Lung (tissue), 12 donors: ENCODE results near the gene CEACAM3. TPM values are rescaled to one million over a fixed set of nuclear protein-coding genes. Genes with fewer than 3 reads are reported as not detected.

ENCODE experiments used
- ATAC-seq: fragments of 200-7000 bp; cut with Tn5 transposase; one replicate; pipeline ENCODE4 v1.9.1; 2020; ENCODE audit warnings: moderate number of reproducible peaks; ENCODE audit not compliant: insufficient read depth, low FRiP score
- DNase-seq, 3 donors: peaks; one replicate each; pipeline ENCODE4 v3.0.0-alpha.2; 2013 to 2017
- H3K27ac ChIP-seq, 2 donors: one replicate each; pipeline ENCODE4 v1.5.1; 2013; ENCODE audit warnings: mild to moderate bottlenecking in 2 of 2, moderate library complexity in 2 of 2, control low read depth in 1 of 2, inconsistent platforms in 1 of 2, low read depth in 1 of 2, low read length in 1 of 2
- H3K27me3 ChIP-seq, 3 donors: one replicate each; pipeline ENCODE4 v1.5.1; 2013; ENCODE audit warnings: low read length in 2 of 3; ENCODE audit not compliant: control insufficient read depth in 3 of 3, insufficient read depth in 3 of 3
- H3K36me3 ChIP-seq, 4 donors: one replicate each; pipeline ENCODE4 v1.5.1; 2013; ENCODE audit warnings: low read length in 4 of 4, mild to moderate bottlenecking in 1 of 4, moderate library complexity in 1 of 4; ENCODE audit not compliant: control insufficient read depth in 4 of 4, insufficient read depth in 4 of 4
- H3K4me1 ChIP-seq, 5 donors: one replicate each; pipeline ENCODE4 v1.5.1; 2013; ENCODE audit warnings: low read length in 5 of 5, mild to moderate bottlenecking in 2 of 5, moderate library complexity in 1 of 5; ENCODE audit not compliant: control insufficient read depth in 5 of 5, insufficient read depth in 5 of 5
- H3K4me3 ChIP-seq: one replicate; pipeline ENCODE4 v1.5.1; 2013; ENCODE audit warnings: mild to moderate bottlenecking, control low read depth, moderate library complexity
- H3K9ac ChIP-seq, 2 donors: one replicate each; pipeline ENCODE4 v1.5.1; 2013; ENCODE audit warnings: low read length in 2 of 2, control low read depth in 1 of 2; ENCODE audit not compliant: insufficient read depth in 1 of 2
- H3K9me3 ChIP-seq, 4 donors: one replicate each; pipeline ENCODE4 v1.5.1; 2013; ENCODE audit warnings: low read length in 3 of 4, mild to moderate bottlenecking in 1 of 4, moderate library complexity in 1 of 4; ENCODE audit not compliant: control insufficient read depth in 4 of 4, insufficient read depth in 3 of 4
- WGBS, 2 donors: extraction: QIAGEN DNeasy Blood & Tissue Kit; methylation state at CpG; one replicate each; pipeline ENCODE4 v1.1.7; 2013; 5-methylcytosine and 5-hydroxymethylcytosine counted together
- polyA plus RNA-seq, 2 donors: library from polyadenylated mRNA; stranded (reverse); fragments of 200-250 nt; gene quantifications; one replicate each; pipeline ENCODE4 v1.2.1, GENCODE V29; 2013
- total RNA-seq, 2 donors: library from RNA; depleted of rRNA in 1 of 2; stranded (reverse); fragments of >200 nt in 1 of 2; gene quantifications; one replicate each; pipeline ENCODE4 v1.2.1, GENCODE V29; 2014 to 2021
- TF ChIP-seq, protein P1 (sequence below): IDR thresholded peaks from 2 replicates; pipeline ENCODE4 v1.5.1; 2012; ENCODE audit warnings: mild to moderate bottlenecking; ENCODE audit errors: control extremely low read depth, extremely low read depth
- donor health status: control.
- donor health status: control.
- donor health status: Bipolar disorder and iron deficiency.
- donor health status: healthy.
- donor health status: DM: yes; HTN: yes; CAD: no.

The CEACAM3 gene
- total and polyA plus RNA-seq, 4 donors = 1.2 to 21.9 (median 3.7) TPM

DNA sequence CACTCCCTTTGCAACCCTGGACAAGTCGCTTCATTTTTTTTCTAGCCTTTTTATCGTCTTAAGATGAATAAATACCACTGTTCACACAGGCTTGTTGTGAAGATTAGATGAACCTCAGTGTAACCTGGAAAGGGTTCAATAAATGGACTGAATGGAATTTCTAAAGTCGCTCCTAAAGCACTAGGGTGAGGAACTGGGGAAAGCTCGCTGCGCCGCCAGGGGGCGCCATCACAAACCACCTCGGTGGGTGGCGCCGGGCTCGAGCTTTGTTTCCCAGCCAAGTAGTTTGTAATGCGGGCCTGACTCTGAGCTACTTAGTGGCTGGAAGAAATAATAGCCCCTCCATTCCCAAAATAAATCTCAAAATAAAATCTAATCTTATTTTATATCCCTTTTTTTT is 43.2 kb upstream of the CEACAM3 start:
- TF ChIP-seq, protein P1, sequence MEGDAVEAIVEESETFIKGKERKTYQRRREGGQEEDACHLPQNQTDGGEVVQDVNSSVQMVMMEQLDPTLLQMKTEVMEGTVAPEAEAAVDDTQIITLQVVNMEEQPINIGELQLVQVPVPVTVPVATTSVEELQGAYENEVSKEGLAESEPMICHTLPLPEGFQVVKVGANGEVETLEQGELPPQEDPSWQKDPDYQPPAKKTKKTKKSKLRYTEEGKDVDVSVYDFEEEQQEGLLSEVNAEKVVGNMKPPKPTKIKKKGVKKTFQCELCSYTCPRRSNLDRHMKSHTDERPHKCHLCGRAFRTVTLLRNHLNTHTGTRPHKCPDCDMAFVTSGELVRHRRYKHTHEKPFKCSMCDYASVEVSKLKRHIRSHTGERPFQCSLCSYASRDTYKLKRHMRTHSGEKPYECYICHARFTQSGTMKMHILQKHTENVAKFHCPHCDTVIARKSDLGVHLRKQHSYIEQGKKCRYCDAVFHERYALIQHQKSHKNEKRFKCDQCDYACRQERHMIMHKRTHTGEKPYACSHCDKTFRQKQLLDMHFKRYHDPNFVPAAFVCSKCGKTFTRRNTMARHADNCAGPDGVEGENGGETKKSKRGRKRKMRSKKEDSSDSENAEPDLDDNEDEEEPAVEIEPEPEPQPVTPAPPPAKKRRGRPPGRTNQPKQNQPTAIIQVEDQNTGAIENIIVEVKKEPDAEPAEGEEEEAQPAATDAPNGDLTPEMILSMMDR = peak; percentile 14
- Histone ChIP-seq H3K9ac (no peak overlapping the region), H3K4me1 (peaks cover 0 to 3% (median 0%) of the 10 kb centered on the region in 5 donors), H3K27ac (peak overlapping the region in 1 of 2 donors; percentile 23), H3K9me3 (no peaks in the 10 kb centered on the region), H3K4me3 (no peak overlapping the region), H3K27me3 (no peaks in the 10 kb centered on the region), H3K36me3 (no peaks in the 10 kb centered on the region)
- 7 to 10% methylated on average over 12 of the region's 12 CpGs for WGBS, 2 donors
- ATAC-seq = no peak
- peak in 2 of 3 donors; percentile 25 to 35 for DNase-seq

DNA sequence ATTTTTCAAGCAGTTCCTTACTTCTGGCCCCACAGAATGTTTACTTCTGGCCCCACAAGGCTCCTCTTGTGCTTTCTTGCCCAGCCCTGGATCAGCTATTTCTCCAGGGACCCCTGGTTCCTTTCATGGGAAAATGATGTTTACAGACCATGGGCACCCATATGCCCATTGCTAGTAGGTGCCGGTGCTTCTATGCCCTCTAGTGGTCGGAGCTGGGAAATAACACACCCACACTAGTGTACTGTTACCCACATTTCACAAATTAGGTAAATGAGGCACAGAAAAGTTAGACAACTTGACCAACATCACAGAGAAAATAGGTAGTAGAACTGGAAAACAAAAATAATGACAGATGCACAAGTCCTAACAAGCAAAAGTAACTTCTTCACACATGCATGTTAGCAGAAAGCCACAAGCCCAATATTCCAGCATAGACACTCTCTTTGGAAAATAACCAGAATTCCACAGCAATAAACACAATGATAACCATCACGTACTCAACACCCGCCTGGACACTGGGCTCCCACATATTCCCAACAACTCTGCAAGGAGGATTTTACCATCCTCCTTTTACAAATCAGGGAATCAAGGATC is 42.4 kb upstream of the CEACAM3 start:
- no peak for ATAC-seq
- no peak overlapping the region for H3K4me3 ChIP-seq
- no peak overlapping the region for H3K9ac ChIP-seq
- peak in 2 of 3 donors; percentile 9 to 21 for DNase-seq
- TF ChIP-seq, protein P1 = peak; percentile 32
- H3K4me1 ChIP-seq = peaks cover 0 to 4% (median 0%) of the 10 kb centered on the region in 5 donors
- WGBS, 2 donors = 8 to 44% methylated on average over 4 of the region's 4 CpGs
- H3K36me3 ChIP-seq = no peaks in the 10 kb centered on the region
- H3K27me3 ChIP-seq = no peaks in the 10 kb centered on the region
- no peaks in the 10 kb centered on the region for H3K9me3 ChIP-seq
- peak overlapping the region in 1 of 2 donors; percentile 60 for H3K27ac ChIP-seq

DNA sequence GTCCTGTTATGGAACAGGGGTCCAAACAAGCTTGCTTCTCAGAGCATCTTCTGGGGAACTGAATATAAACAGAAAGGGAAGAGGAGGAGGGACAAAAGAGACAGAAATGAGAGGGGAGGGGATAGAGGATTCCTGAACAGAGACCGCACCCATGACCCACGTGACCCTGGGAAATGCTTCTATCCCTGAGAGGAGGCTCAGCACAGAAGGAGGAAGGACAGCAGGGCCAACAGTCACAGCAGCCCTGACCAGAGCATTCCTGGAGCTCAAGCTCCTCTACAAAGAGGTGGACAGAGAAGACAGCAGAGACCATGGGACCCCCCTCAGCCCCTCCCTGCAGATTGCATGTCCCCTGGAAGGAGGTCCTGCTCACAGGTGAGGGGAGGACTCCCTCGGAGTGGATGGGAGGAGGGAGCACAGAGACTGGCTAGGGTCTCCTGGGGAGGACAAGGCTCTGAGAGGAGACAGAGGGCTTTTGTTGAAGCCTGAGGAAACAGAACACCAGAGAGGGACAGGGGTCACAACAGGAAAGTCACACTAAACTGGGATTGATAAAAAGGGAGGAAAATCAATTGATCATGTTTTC is 41.0 kb upstream of the CEACAM3 start, which contains the start of gene CEACAM6:
TSS of gene CEACAM6 (plus strand) at position 203 of the 586 bp plus-strand sequence. CDS start at position 312, 109 bp downstream.
- peak within 1 kb of the TSS; percentile 18 for H3K4me3 ChIP-seq
- DNase-seq (no peak), ATAC-seq (peak; percentile 21)
- no peaks in the 10 kb centered on the region for H3K27me3 ChIP-seq
- peak within 1 kb of the TSS in 1 of 2 donors; percentile 63 for H3K27ac ChIP-seq
- TF ChIP-seq, protein P1 = no peak
- WGBS, 2 donors = 28 to 34% methylated on average over 3 of the region's 3 CpGs
- no peaks in the 10 kb centered on the region for H3K36me3 ChIP-seq
- H3K9ac ChIP-seq = no peak within 1 kb of the TSS
- peaks cover 0 to 4% (median 0%) of the 10 kb centered on the region in 5 donors for H3K4me1 ChIP-seq
- no peaks in the 10 kb centered on the region for H3K9me3 ChIP-seq
